Endothelial cell (in vitro differentiated cells): ENCODE measurements around the gene BTBD2. TPM values are rescaled to one million over a fixed set of nuclear protein-coding genes. Genes with fewer than 3 reads are reported as not detected.

Experiments
- DNase-seq: peaks from one replicate; pipeline ENCODE4 v3.0.0; 2021; ENCODE audit warnings: low spot score
- H3K27ac Mint-ChIP-seq: one replicate; pipeline ENCODE4 v1.8.0; 2021; ENCODE audit warnings: mixed read lengths, inconsistent platforms; ENCODE audit not compliant: unreplicated experiment
- H3K27me3 Mint-ChIP-seq: one replicate; pipeline ENCODE4 v1.8.0; 2021; ENCODE audit warnings: mild to moderate bottlenecking, moderate library complexity, mixed read lengths, inconsistent platforms; ENCODE audit not compliant: unreplicated experiment
- H3K36me3 Mint-ChIP-seq: one replicate; pipeline ENCODE4 v1.8.0; 2021; ENCODE audit warnings: mild to moderate bottlenecking, low read depth, mixed read lengths, inconsistent platforms; ENCODE audit not compliant: unreplicated experiment
- H3K4me1 Mint-ChIP-seq: one replicate; pipeline ENCODE4 v1.8.0; 2021; ENCODE audit warnings: mild to moderate bottlenecking, mixed read lengths, inconsistent platforms; ENCODE audit not compliant: unreplicated experiment
- H3K4me3 Mint-ChIP-seq: one replicate; pipeline ENCODE4 v1.8.0; 2021; ENCODE audit warnings: mild to moderate bottlenecking, mixed read lengths, inconsistent platforms; ENCODE audit not compliant: unreplicated experiment
- H3K9me3 Mint-ChIP-seq: one replicate; pipeline ENCODE4 v1.8.0; 2021; ENCODE audit warnings: mixed read lengths, inconsistent platforms; ENCODE audit not compliant: unreplicated experiment
- CTCF ChIP-seq: fragments of 200-600 bp; sonication (generic); IDR thresholded peaks from one replicate; pipeline ENCODE4 v1.5.0; 2021; ENCODE audit warnings: antibody characterized with exemption; ENCODE audit not compliant: unreplicated experiment
- total RNA-seq: library from RNA; stranded (reverse); fragmentation: NEBNext Ultra II Directional; extraction: Animal tissue kit (Norgen Biotek cat#: 25700); gene quantifications from one replicate; pipeline ENCODE4 v1.2.1, GENCODE V29; 2021; ENCODE audit not compliant: unreplicated experiment

Gene BTBD2
- total RNA-seq, 1 donor from 2014 or later, result 80.5 TPM

- H3K27me3 Mint-ChIP-seq, result peaks cover 7% of the 10 kb centered on the region
- no peak overlapping the region for H3K4me3 Mint-ChIP-seq
- no peak for DNase-seq
- peak overlapping the region; percentile 13 for H3K27ac Mint-ChIP-seq
- H3K9me3 Mint-ChIP-seq, result no peaks in the 10 kb centered on the region
- peaks cover 7% of the 10 kb centered on the region for H3K36me3 Mint-ChIP-seq
- peaks cover 3% of the 10 kb centered on the region for H3K4me1 Mint-ChIP-seq
- TF ChIP-seq CTCF, result no peak
Observed at GRCh38 chr19:1956122-1956494, 59.4 kb downstream of the BTBD2 start.

GRCh38 chr19:1955171-1956121 is 60.1 kb downstream of the BTBD2 start:
- no peak for DNase-seq
- Mint-ChIP-seq H3K4me3 (no peak overlapping the region), H3K27ac (no peak overlapping the region), H3K4me1 (peaks cover 3% of the 10 kb centered on the region), H3K36me3 (peaks cover 5% of the 10 kb centered on the region), H3K9me3 (no peaks in the 10 kb centered on the region), H3K27me3 (peaks cover 7% of the 10 kb centered on the region)
- TF ChIP-seq CTCF, result no peak

- no peaks in the 10 kb centered on the region for H3K9me3 Mint-ChIP-seq
- no peak for TF ChIP-seq CTCF
- no peak overlapping the region for H3K27ac Mint-ChIP-seq
- H3K36me3 Mint-ChIP-seq, result peaks cover 4% of the 10 kb centered on the region
- peaks cover 3% of the 10 kb centered on the region for H3K27me3 Mint-ChIP-seq
- H3K4me3 Mint-ChIP-seq, result no peak overlapping the region
- peaks cover 5% of the 10 kb centered on the region for H3K4me1 Mint-ChIP-seq
- no peak for DNase-seq
Observed at GRCh38 chr19:1954532-1954933, 61.0 kb downstream of the BTBD2 start.

- DNase-seq, result no peak
- Mint-ChIP-seq H3K4me3 (no peak overlapping the region), H3K27ac (no peak overlapping the region), H3K4me1 (peaks cover 4% of the 10 kb centered on the region), H3K9me3 (no peaks in the 10 kb centered on the region), H3K27me3 (no peaks in the 10 kb centered on the region), H3K36me3 (peaks cover 7% of the 10 kb centered on the region)
- no peak for TF ChIP-seq CTCF
Observed at GRCh38 chr19:1953441-1954094, 61.9 kb downstream of the BTBD2 start.

GRCh38 chr19:1953037-1953436 is 62.5 kb downstream of the BTBD2 start:
- Mint-ChIP-seq H3K9me3 (no peaks in the 10 kb centered on the region), H3K27me3 (no peaks in the 10 kb centered on the region), H3K36me3 (peaks cover 9% of the 10 kb centered on the region), H3K4me1 (peaks cover 4% of the 10 kb centered on the region), H3K27ac (no peak overlapping the region), H3K4me3 (no peak overlapping the region)
- no peak for TF ChIP-seq CTCF
- no peak for DNase-seq
